Endothelial cell of umbilical vein (primary cell): ENCODE data around the gene COL9A3.

Experiments
- EZH2 ChIP-seq: IDR thresholded peaks from 2 replicates; pipeline ENCODE4 v1.6.1; 2012; ENCODE audit warnings: borderline replicate concordance, low read depth, mild to moderate bottlenecking, moderate library complexity, low read length, inconsistent platforms; ENCODE audit not compliant: severe bottlenecking
- TF ChIP-seq, protein P1 (sequence below), 2 donors: IDR thresholded peaks; 1 replicate in 1 of 2; 2 replicates in 1 of 2; pipeline ENCODE4 v1.5.1; 2011; ENCODE audit warnings: low read length in 2 of 2, mild to moderate bottlenecking in 2 of 2, moderate library complexity in 2 of 2, control low read depth in 1 of 2, inconsistent platforms in 1 of 2, low read depth in 1 of 2; ENCODE audit not compliant: insufficient read depth in 1 of 2; ENCODE audit errors: extremely low read depth in 1 of 2

DNA sequence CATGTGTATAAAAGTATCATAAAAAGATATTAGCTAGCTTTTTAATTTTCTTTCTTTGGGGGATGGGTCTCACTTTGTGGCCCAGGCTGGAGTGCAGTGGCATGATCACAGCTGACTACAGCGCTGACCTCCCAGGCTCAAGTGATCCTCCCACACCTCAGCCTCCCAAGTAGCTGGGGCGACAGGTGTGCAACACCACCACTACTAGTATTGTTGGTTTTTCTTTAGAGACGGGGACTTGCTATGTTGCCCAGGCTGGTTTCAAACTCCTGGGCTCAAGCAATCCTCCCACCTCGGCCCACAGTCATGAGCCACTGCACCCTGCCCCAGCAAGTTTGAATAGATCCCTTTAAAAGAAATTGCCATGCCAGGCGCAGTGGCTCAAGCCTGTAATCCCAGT lies 38.3 kb downstream of the COL9A3 start:
- TF ChIP-seq EZH2 = no peak
- TF ChIP-seq, protein P1, sequence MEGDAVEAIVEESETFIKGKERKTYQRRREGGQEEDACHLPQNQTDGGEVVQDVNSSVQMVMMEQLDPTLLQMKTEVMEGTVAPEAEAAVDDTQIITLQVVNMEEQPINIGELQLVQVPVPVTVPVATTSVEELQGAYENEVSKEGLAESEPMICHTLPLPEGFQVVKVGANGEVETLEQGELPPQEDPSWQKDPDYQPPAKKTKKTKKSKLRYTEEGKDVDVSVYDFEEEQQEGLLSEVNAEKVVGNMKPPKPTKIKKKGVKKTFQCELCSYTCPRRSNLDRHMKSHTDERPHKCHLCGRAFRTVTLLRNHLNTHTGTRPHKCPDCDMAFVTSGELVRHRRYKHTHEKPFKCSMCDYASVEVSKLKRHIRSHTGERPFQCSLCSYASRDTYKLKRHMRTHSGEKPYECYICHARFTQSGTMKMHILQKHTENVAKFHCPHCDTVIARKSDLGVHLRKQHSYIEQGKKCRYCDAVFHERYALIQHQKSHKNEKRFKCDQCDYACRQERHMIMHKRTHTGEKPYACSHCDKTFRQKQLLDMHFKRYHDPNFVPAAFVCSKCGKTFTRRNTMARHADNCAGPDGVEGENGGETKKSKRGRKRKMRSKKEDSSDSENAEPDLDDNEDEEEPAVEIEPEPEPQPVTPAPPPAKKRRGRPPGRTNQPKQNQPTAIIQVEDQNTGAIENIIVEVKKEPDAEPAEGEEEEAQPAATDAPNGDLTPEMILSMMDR (IDR thresholded peaks at IDR 0.05; ENCODE audit: extremely low read depth in 1 of 2, insufficient read depth in 1 of 2, low read depth in 1 of 2, low read length in 2 of 2) = no peak
